ENCODE measurements around the gene AQP2. TPM values are rescaled to one million over a fixed set of nuclear protein-coding genes. Genes with fewer than 3 reads are reported as not detected.

AQP2 gene
- total RNA-seq, result not detected in 2 replicates

GRCh38 chr12:49950273-49951251 is at the start of gene AQP2:
Gene AQP2, plus strand, starts transcription at chr12:49950737. Its CDS starts 94 bp downstream, at chr12:49950831.

DNA sequence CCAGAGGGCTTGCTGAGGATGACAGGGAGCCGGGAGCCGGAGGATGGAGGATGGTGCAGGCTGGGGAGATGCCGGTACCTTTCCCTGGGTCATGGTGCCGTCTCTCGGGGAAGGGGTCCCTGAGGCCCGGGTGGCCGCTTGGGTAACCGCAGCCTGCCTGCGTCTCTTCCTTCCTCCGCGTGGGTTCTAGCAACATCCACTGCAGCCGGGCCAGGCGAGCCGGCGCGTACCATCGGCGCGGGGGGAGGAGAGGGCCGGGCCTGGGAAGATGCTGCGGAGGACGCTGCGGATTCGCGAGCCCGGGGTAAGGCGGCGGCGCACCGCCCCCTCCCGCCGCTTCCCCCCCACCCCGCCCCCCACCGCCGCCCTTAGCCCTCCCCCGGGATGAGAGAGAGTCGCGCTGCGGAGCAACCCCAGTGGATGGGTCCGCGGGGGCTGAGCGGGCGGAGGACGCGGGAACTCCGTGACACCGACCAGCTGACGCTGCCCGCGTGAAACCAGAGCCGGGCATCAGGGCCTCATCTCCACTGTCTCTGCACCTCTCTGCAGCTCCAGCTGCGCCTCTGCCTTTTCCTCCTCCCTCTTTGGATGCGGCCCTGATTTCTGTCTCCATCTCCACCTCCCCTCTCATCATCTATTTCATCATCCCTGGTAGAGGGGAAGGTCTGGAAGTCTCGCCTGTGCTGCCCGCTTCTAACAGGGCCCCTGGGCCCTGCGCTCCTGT is 46.7 kb upstream of the AQP2 start, which contains the start of gene FAIM2:
Gene FAIM2, minus strand, starts transcription at position 201 of the 724 bp plus-strand sequence. Its CDS starts 108 bp downstream, at position 93.

DNA sequence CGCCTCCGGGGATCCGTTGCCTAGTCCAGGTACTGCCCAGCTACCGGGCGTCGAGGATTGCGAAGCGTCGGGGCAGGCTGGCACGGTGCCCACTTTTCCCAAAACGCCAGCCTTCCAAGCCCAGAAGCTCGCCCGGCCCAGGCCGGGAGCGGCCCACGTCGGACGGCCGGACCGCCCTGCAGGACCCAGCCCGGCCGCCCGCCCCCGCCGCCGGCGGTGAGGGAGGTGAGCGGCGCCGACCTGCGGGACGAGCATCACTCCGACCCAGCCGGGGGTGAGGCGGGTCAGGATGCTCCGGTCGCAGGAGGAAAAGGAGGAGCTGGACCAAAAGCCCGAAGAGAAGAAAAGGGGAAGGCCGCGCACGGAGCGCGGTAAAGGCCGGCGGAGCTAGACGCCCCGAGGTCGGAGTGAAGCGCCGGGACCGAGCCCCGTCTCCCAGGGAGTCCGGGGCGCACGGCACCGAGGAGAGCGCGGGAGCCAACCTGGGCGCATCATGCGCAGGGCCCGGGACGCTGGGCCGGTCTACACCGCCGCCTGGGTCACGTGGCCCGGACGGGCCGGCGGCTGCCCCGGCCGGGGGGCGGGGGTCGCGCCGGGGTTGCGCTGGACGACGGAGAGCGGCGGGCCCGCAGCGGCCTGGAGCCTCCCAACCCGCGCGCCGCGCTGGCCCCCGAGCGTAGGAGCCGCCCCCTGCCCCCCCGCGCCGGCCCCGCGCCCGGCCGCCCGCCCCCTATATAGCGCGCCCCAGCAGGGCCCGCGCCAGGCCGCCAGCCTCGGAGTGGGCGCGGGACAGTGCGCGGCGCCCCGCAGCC is 10.8 kb downstream of the AQP2 start, which contains the start of gene AQP5:
Gene AQP5, plus strand, starts transcription at position 762 of the 812 bp plus-strand sequence. CDS start 146 bp downstream, outside the sequence.

DNA sequence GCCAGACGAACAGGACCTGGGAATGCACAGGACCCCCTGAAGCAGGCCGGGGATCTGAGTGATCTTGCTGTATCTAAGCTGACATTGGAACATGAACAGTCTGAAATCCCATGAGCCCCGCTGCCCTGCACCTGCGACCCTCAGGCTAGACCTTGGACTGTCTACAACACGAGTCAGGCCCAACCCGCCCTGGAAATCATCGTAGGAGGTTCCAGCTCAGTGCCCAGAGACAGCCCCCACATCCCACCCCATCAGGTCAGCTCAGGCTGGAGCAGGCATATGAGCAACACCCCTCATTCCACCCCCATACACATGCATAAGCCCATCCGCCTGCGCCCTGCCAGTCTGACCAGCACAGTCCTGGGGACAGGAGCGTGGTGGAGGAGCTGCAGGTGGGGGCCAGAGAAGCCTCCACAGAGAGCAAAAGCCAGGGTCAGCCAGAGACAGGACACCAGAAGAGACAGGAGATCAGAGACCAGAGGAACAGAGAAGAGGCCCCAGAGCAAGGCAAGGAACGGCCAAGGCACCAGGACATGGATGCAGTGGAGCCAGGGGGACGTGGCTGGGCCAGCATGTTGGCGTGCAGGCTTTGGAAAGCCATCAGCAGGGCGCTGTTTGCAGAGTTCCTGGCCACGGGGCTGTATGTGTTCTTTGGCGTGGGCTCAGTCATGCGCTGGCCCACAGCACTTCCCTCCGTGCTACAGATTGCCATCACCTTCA is 22.3 kb downstream of the AQP2 start, which contains the start of gene AQP6:
Gene AQP6, plus strand, starts transcription at position 307 of the 720 bp plus-strand sequence. Its CDS starts 227 bp downstream, at position 534.

Other genes starting within 250 kb of the AQP2 start
- gene FMNL3, start 243.3 kb upstream of the AQP2 start, total RNA-seq, result 26.2 and 26.3 TPM in 2 replicates
- 361 and 382 TPM in 2 replicates for gene TMBIM6, start 209.2 kb upstream of the AQP2 start, total RNA-seq
- gene NCKAP5L, start 122.3 kb upstream of the AQP2 start, total RNA-seq, result 14.3 and 24.4 TPM in 2 replicates
- 4.1 and 4.6 TPM in 2 replicates for gene BCDIN3D, start 107.6 kb upstream of the AQP2 start, total RNA-seq
- 1.5 and 3.0 TPM in 2 replicates for gene FAIM2, start 46.8 kb upstream of the AQP2 start, total RNA-seq
- not detected in 2 replicates for gene AQP5, start 11.1 kb downstream of the AQP2 start, total RNA-seq
- gene AQP6, start 22.2 kb downstream of the AQP2 start, total RNA-seq, result 0.12 TPM in 1 of 2 replicates, not detected in the other
- gene RACGAP1, start 74.8 kb downstream of the AQP2 start, total RNA-seq, result 51.1 and 168 TPM in 2 replicates
- 0.66 and 3.6 TPM in 2 replicates for gene ASIC1, start 106.9 kb downstream of the AQP2 start, total RNA-seq
- gene SMARCD1, start 134.6 kb downstream of the AQP2 start, total RNA-seq, result 30.4 and 46.1 TPM in 2 replicates
- gene GPD1, start 153.3 kb downstream of the AQP2 start, total RNA-seq, result 0.25 TPM in 1 of 2 replicates, not detected in the other
- gene COX14, start 161.5 kb downstream of the AQP2 start, total RNA-seq, result 32.4 and 41.6 TPM in 2 replicates
- gene CERS5, start 216.6 kb downstream of the AQP2 start, total RNA-seq, result 28.4 and 35.5 TPM in 2 replicates

Data from uterine smooth muscle cell (primary cell).